GM19035 (cell line): ENCODE results near the gene RFX5.

Experiments used
- ATAC-seq: cut with Tn5 transposase; IDR thresholded peaks from one replicate; pipeline ENCODE4 v1.9.1; 2021; ENCODE audit not compliant: unreplicated experiment

The RFX5 gene

GRCh38 chr1:151325231-151325630 is 21.8 kb downstream of the RFX5 start:
- ATAC-seq = no peak

- ATAC-seq = no peak
These were observed 22.6 kb downstream of the RFX5 start for GRCh38 chr1:151324390-151324930.

GRCh38 chr1:151318975-151319374 is 28.1 kb downstream of the RFX5 start:
- ATAC-seq = no peak

- no peak for ATAC-seq
These were observed 31.4 kb downstream of the RFX5 start for GRCh38 chr1:151315565-151316235.

- no peak for ATAC-seq
These were observed 32.7 kb downstream of the RFX5 start for GRCh38 chr1:151314137-151314875.

- no peak for ATAC-seq
These were observed 33.6 kb downstream of the RFX5 start for GRCh38 chr1:151313501-151313900.

GRCh38 chr1:151312826-151313225 is 34.2 kb downstream of the RFX5 start:
- no peak for ATAC-seq

GRCh38 chr1:151312411-151312810 is 34.6 kb downstream of the RFX5 start:
- no peak for ATAC-seq

- ATAC-seq = no peak
These were observed 35.3 kb downstream of the RFX5 start for GRCh38 chr1:151311589-151312331.

- ATAC-seq = no peak
These were observed 36.0 kb downstream of the RFX5 start for GRCh38 chr1:151311011-151311410.

- ATAC-seq = no peak
These were observed 37.2 kb downstream of the RFX5 start for GRCh38 chr1:151309811-151310323.

GRCh38 chr1:151294742-151295462 is 52.1 kb downstream of the RFX5 start:
- ATAC-seq = no peak

- ATAC-seq = no peak
These were observed 54.0 kb downstream of the RFX5 start for GRCh38 chr1:151293093-151293492.

- ATAC-seq = no peak
These were observed 54.6 kb downstream of the RFX5 start for GRCh38 chr1:151292207-151293030.

GRCh38 chr1:151290709-151291303 is 56.2 kb downstream of the RFX5 start:
- ATAC-seq = no peak
